HuH-7 (cell line): ENCODE data around the gene CELSR2.
A peak's percentile ranks its signal among the peaks of the same experiment; 100 is the strongest.
"Not testable (repeated sequence)": the region's sequence is repeated elsewhere in the genome, so short reads cannot be mapped to it uniquely, and the experiment has no call there.

Experiments
- DNase-seq: peaks from one replicate; pipeline ENCODE4 v3.0.0; 2011; ENCODE audit warnings: low spot score

Gene CELSR2

DNA sequence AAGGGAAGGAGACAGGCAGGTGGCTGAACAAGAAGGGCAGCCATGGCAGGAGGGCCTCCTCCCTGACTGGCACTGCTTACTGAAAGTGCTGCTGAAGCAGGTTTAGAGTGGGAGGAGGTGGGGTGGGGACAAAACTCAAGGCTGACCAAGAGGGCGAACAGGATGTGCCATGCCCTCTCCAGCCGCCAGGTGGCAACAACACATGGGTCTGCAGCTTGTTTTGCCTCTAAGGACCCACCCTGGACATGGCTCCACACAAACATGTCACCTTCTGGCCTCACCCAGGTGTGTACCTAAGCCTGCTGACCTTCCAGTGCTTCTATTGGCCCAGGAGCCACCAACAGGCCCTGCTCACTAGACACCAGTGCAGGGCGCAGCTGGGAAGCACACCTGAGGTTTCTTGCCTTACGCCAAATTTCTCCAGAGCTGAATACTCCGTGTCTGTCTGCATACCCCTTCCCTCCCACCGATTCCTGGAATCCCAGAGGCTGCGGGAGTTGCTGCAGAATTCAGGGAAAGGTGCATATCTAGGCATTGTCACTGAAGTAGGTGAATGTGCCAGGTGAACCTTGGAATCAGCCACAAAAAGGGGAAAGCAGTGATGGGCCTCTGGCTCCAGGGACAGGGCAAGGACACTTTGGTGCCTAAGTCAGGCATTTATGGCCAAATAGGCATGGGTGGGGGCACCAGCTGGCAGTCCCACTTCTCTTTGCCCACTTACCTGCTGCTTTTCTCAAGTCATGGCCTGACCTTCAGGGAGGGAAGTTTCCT is 28.3 kb downstream of the CELSR2 start:
- DNase-seq: peak; percentile 90

DNA sequence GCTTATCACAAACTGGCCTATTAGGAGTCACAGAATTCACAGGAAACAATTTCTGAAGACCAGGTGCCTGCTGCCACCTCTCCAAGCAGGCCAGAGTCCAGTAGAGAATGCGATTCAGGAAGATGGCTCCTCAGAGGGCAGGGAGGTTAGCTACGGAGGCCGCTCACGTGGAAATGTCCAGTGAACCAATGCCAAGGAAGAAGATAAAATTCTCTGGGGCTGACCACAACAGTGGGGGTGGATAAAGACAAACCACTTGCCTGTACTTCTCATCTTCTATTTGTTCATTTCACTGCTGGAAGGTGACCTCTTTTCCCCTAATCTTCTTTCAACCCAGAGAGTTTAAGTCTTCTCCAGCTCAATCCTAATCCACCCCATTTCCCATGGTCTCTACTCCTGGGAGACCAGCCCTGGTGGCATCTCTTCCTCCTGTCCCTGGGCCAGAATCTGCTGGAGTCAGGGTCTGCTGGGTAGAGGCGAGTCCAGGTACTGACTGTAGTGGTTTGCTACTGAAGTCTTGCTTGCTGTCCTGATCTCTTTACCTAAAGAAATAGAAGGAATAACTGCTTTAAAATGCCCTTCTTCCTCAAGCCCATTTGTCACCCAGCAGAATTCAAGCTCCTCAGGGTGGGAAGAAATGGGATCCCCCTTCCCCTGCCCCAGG is 30.4 kb downstream of the CELSR2 start:
- DNase-seq: no peak

DNA sequence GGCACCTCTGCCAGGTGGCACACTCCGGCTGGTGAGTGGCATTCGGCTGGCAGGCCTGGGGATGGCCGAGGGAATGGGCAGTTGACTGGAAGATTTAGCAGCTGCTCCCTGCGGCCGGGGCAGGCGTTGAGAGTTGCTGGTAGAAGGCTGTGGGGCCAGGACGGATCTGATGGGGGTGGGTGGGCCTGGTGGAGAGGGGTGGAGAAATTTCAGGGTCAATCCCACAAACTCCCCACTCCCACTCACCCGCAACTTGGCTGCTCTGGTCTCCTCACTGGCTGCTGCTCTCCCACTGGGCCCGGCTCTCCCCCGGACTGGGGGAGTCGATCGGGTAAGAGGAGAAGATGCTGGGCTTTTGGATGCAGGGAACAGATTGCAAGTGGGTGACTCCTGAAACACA is 31.5 kb downstream of the CELSR2 start:
- DNase-seq: no peak

DNA sequence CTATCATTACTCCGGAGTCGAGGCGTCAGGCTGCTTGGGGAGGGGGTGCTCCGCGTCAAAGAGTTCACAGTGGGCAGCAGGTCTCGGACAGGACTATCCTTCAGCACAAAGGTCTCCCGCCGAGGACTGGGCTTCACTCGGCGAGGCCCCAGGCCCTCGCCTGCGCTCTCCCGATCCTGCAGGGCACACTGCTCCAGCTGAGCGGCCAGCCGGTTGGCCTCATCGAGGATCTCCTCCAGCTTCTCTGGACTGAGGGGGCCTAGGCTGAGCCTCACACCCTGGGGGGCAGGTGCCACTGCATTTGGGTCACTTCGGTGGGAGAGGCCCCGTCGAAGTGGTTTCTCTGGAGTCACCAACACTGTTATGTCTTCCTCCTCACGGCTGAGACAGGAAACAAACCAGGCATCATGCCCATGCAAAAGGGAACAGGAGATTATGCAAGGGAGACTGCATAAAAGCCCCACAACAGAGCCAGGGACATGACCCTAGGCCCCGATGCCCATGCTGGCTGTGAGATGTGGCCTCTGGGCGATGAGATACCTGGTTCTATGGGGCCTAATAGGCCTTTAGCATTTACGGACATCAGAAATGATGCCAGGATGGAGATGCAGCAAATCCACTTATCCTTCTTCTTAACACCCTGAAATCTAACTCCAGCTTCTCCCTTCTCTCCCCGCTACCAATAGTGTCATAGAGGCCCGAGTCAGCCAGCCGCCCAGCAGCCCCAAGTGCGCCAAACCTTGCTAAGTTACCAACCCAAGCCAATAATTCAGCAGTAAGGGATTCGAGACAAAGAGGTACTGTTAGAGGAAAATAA is 32.5 kb downstream of the CELSR2 start:
- DNase-seq: no peak

DNA sequence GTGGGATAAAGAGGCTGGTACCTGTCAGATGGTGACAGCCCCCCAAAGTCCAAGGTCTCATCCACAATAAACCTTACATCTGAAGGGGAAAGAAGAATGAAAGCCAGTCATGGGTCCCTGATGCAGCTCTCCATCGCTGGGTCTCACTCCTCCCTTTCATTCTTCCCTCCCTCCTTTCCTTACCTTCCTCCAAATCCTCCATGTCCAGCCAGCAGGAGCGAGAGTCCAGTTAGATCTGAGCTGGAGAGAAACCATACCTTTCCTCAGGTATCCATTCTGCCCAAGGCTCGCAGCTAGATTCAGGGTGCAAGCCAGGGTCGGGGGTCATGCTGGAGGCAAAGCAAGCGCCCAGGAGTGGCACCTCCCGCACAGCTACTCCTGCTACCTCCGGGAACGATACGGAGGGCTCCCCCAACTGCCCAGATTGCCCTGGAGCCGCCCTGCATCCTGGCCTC is 33.2 kb downstream of the CELSR2 start:
- DNase-seq: no peak

DNA sequence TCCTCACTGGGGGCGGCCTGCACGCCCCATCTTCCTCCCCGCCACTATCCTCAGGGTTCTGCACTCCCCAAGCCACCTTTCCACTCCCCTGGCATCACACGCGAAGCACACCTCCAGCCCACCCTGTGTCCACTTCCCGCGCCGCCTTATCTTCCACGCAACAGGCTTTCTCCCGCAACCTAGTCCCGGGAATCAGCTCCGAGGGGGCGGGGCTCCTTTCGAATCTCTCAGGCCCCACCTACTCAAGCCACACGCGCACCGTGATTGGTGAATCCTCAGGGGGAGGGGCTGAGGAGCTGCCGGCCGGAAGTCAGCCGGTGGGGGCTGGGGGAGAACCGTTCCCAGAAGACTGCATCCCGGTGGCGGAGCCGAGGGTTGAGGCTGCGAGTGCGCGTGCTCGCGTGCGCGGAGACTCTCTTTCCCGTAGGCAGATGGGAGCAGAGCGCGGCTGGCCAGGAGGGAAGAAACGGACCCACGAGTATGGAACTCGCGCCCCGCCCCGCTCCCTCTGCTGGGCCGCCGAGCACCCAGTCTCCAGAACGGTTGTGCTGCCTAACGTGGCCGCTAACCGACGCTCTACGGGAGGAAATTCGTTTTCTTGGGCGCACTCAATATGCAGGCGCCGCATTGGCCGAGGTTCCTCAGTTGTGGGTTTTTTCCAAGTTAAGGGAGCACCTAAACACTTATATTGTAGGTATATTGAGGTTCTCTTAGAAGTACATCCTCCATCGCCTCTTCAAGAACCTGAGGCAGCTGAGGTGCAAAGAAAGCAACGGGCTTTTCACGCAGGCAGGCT is 33.8 kb downstream of the CELSR2 start, which contains the start of gene PSRC1:
Gene PSRC1, minus strand, starts transcription at position 194 of the 796 bp plus-strand sequence.
- peak; percentile 95 for DNase-seq

DNA sequence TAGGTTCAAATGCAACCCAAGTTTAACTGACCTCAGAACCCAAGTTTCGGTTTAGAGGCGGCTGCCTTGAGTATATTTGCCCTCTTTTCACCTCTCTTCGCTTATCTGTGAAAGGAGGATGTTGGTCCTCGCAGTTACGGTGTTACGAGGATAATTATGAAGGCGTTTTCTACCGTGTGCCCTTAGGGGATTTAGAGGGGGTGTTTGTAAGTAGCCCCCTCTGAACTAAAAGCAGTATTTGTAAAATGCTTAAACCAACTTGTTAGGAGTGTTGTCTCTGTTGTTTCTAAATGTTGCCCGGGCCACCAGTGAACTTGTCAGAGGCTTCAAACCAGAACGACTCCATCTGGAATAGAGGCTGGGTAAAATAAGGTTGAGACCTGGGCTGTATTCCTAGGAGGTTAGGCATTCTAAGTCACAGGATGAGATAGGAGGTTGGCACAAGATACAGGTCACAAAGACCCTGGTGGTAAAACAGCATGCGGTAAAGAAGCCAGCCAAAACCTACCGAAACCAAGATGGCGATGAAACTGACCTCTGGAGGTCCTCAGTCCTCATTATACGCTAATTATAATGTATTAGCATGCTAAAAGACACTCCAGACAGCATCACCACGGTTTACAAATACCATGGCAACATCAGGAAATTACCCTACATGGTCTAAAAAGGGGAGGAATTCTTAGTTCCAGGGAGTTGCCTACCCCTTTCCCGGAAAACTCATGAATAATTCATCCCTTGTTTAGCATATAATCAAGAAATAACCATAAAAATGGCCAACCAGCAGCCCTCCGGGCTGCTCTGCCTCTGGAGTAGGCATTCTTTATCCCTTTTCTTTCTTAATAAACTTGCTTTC is 34.6 kb downstream of the CELSR2 start:
- no peak for DNase-seq

DNA sequence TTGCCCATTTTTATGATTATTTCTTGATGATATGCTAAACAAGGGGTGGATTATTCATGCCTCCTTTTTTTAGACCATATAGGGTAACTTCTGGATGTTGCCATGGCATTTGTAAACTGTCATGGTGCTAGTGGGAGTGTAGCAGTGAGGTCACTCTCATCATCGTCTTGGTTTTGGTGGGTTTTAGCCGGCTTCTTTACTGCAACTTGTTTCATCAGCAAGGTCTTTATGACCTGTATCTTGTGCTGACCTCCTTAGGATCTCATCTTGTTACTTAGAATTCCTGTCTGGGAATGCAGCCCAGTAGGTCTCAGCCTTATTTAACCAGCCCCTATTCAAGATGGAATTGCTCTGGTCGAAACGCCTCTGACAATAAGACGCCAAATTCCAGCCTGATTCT is 37.4 kb downstream of the CELSR2 start:
- not testable (repeated sequence) for DNase-seq

DNA sequence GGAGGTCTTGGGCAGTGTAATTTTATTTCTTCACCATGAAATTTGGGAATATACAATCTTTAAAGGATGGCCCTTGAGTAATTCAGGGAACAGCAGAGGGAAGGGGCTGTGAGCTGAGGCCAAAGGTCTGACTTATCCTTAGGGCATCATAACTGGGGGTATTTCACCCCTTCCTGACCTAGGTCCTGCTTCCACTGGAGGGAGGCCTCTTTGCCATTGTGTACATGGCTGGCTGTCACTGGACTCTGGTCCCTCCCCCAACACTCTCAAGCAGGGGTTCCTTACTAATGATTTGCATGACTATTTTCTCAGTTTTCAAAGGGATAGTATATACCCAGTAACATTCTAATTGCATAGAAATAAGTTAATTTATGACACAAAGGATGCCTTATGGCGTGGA is 40.8 kb downstream of the CELSR2 start:
- DNase-seq: no peak

DNA sequence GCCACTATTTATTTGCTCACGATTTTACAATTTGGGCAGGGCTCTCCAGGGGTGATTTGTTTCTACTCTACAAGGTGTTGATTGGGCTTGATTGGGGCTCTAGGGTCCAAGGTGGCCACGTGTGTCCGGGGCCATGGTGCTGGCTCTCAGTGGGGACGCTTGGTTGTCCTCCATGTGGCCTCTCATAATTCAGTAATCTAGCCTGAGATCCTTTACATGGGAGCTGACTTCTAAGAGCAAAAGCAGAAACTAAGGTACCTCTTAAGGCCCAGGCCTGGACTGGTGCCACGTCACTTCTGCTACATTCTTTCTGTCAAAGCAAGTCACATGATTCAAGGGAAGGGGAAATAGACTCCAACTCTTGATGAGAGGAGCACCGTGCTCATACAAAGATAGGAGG is 41.7 kb downstream of the CELSR2 start:
- no peak for DNase-seq

DNA sequence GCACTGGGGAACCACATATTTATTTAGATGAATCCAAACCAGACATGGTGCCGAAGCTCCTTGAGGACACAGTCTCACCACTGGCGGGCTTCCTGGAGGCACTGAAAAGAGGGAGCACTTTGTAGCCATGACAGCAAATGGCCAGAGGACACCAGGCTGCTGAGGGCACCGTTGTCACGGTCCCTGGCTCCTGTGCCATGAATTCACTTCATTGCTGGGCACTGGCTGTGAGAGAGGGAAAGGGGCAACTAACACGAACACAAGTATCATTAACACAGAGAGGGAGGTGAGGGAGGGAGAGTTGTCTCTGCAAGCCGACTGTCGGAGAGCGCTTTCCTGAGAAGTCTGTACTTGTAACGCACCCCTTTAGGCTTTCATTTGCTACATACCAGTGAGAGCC is 43.0 kb downstream of the CELSR2 start:
- DNase-seq: no peak

DNA sequence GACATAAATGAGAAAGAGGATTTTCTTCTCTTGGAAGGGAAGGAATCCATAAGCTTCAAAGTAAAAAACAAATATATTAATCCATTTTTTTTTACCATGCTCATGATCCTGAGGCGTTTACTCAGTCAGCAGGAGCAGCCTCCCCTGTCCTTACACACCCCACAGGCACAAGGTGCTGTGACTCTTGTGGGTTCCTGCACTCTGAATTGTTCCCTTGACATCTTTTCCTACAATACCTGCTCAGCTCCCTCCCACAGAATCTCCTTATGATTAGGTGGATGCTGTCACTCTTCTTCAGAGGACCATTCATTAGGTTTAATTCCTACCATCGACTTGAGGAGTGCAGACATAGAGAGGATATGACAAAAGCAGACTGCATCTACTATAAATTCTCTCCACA is 43.7 kb downstream of the CELSR2 start:
- DNase-seq: no peak

DNA sequence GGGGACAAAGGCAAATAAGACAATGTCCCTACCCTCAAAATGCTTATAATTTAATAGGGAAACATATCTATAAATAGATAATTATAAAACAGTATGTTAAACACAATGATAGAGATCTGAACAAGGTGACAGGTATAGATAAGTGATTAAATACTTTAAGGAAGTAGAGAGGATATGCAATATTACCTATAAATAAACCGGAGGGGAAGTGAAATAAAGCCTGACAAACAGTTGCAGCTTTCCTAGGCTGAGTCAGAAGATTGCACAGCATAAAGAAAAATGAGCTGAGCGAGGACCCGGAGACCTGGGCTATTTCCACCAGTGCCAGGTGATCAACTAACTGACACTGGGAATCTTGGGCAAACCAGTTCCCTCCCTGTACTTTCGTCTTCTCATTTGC is 45.1 kb downstream of the CELSR2 start:
- no peak for DNase-seq

DNA sequence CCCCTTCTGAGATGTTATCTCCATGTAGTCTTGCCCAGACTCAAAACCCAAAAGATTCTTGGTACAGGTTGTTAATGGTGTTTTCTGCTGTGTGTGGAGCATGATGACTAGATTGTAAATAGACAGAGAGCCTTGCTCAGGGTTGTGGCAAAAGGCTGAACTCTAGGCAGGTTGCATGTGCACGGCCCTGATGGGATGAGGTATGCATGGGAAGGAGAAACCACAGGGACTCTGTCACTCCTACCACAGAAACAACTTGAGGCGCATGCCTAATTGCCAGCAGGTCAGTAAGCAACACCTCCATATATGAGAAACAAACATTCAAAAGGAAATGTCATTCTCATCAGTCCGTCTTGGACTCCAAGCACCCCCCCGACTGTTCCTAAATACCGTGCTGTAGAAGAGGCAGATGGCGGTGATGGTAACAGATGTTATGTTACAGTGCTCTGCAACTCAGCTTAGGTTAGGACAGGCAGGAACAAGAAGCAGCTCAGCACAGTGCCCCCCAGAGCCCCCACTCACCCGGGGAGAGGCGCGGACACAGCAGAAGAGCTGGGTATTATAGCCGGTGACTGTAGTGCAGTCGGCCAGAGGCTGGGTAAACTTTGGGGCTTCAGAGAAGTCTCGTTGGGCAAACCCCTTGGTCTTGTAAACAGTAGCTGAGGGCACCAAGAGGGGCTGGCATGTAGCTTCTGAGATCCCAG is 46.5 kb downstream of the CELSR2 start:
- no peak for DNase-seq

DNA sequence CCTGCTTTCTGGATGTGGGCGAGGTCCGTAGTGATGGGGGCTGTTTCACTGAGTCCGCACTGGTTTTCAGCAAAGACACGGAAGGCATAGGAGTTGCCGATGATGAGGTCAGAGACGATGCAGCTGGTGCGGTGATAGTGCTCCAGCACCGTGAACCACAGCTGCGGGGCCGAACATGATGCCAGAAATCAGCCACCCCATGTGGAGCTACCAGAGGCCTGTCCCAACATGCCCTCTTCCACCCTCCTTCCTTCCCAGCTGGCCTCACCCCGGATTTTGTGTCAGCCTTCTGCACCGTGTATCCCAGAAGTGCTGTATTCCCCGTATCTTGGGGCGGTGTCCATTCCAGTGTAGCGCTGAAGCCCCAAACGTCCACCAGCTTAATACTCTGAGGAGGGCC is 47.4 kb downstream of the CELSR2 start:
- DNase-seq: no peak

DNA sequence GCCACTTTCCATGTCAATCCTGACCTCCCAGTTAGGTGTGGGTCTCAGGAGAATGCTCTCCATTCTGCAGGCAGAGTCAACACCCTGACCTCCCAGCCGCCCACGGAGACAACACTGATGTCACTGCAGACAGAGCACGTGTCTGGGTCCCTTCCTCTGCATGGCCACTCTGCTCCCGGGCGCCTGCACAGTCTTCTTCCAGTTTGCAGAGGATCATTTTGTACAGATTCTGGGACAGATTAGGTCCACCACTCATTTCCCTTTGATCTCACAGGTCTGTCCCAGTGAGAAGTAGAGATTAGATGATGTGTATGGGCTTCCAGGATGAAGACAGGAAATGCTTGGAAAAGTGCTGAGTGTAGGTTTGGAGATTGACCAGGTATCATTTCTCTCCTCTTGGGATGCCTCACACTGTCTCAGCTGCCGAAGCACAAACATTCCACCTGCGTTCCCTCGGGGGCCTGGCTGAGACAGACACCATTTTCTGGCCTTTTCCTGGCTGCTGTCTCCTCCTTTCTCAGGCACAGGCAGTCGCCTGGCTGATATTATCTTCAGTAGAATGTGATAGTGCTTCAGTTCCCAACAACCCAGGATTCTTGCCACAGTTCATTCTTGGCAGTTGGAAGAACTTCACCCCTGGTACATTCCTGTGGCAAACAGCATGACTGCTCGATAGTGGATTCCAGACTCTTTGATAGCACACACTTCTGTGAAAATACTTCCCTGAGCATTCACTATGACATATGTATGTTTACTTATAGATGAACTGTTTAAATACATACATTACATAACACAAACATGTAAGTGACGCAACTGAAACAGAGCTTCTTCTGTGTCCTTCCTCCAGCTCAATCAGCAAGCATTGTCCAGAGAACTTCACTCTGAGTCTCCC is 49.6 kb downstream of the CELSR2 start:
- peak; percentile 23 for DNase-seq

DNA sequence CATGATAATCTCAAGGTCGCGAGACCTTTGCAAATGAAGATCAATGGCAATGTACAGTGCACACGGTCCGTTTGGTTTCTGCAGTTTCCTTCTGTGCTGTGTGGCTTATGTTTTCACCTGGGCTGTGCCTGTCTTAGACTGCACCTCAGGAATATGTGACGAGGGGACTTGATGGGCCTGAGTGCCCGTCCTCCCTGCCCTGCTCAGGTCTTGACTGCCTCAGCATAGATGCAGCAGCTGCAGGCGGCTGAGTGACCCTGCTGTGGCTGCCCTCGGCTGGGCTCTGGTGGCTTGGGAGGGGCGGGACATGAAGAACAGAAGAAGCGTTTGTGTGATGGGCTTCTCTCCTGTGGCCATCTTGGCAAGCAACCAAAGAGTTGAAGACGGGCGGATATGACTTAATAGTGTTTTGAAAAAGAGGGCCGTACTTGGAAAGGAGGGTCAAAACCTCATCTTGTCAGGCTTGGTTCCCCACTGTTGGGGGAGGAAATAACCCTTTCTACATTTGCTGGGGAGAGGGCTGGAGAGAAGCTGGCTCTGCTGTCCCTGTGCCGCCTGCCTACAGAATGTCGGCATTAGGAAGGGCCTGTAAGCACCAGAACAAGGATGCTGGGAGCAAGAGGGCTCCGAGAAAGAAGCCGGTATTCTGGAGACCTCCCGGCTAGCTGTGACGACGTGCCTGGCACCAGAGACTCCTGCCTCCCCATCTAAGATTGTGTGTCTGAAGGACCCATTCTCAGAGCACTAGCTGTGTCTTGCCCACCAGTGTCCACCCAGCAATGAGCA is 50.4 kb downstream of the CELSR2 start:
- DNase-seq: peak; percentile 27

DNA sequence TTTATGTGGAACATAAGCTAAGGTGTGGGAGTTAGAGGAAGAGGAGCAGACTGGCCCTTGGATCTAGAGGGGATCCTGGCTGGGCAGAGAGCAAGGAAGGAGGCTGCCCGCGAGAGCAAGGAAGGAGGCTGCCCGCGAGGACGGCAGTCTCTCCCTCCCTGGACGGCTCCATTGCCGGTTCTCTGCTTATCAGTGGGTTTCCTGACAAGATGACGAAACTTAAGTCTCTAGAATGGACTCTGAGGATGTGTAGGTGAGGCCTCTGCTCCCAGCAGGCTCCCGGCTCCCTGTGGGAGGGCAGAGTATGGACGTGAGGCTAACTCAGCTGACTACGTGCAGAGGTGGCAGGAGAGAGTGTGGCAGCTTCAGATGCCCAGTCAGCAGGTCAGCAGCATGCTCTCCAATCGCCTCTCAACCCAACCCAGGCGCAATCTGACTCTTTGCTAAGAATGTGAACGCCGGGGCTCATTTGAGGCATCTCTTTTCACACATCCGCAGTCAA is 51.4 kb downstream of the CELSR2 start:
- DNase-seq: no peak
